CD14-positive monocyte (primary cell): Measurements from ENCODE around the gene MUC6. TPM values are rescaled to one million over a fixed set of nuclear protein-coding genes. Genes with fewer than 3 reads are reported as not detected.

Experiments
- DNase-seq, 3 donors: peaks; one replicate each; pipeline ENCODE4 v3.0.0-alpha.2; 2011 to 2022
- H2AFZ ChIP-seq: 2 replicates; pipeline ENCODE4 v1.6.0; 2012; ENCODE audit warnings: mild to moderate bottlenecking, low read depth, low read length, inconsistent platforms; ENCODE audit not compliant: insufficient read depth, poor library complexity, severe bottlenecking
- H3K27ac ChIP-seq, 2 donors: 1 replicate in 1 of 2; 2 replicates in 1 of 2; pipeline ENCODE4 v1.5.1; 2012 to 2013; ENCODE audit warnings: low read length in 2 of 2, control low read depth in 1 of 2, inconsistent platforms in 1 of 2, low read depth in 1 of 2, mild to moderate bottlenecking in 1 of 2
- H3K27me3 ChIP-seq, 2 donors: one replicate each; pipeline versions ENCODE4 v1.6.0 to v1.6.1; 2011 to 2013; ENCODE audit warnings: low read length in 2 of 2; ENCODE audit not compliant: control insufficient read depth in 2 of 2, insufficient read depth in 2 of 2
- H3K36me3 ChIP-seq, 2 donors: replicated peaks in 1 of 2; 1 replicate in 1 of 2; 2 replicates in 1 of 2; pipeline versions ENCODE4 v1.5.1 to v1.6.1; 2012 to 2013; ENCODE audit warnings: low read length in 2 of 2, control low read depth in 1 of 2, inconsistent platforms in 1 of 2, mild to moderate bottlenecking in 1 of 2; ENCODE audit not compliant: insufficient read depth in 2 of 2, control insufficient read depth in 1 of 2
- H3K4me1 ChIP-seq, 2 donors: 1 replicate in 1 of 2; 2 replicates in 1 of 2; pipeline versions ENCODE4 v1.5.1 to v1.6.1; 2012 to 2013; ENCODE audit warnings: low read length in 2 of 2, control low read depth in 1 of 2, inconsistent platforms in 1 of 2, mild to moderate bottlenecking in 1 of 2, moderate library complexity in 1 of 2; ENCODE audit not compliant: insufficient read depth in 2 of 2, control insufficient read depth in 1 of 2
- H3K4me2 ChIP-seq: replicated peaks from 2 replicates; pipeline ENCODE3; 2012; ENCODE audit warnings: low read length, moderate library complexity, mild to moderate bottlenecking; ENCODE audit not compliant: poor library complexity, severe bottlenecking; ENCODE audit errors: extremely low read depth
- H3K4me3 ChIP-seq, 3 experiments: fragments of 200-600 bp in 1 of 3; sonication (generic) in 1 of 3; replicated peaks in 1 of 3; 1 replicate in 2 of 3; 2 replicates in 1 of 3; pipeline ENCODE4 v1.5.1; 2011 to 2013; ENCODE audit warnings: low read length in 3 of 3, mild to moderate bottlenecking in 3 of 3, control low read depth in 2 of 3, low read depth in 2 of 3, inconsistent platforms in 1 of 3, moderate library complexity in 1 of 3
- H3K79me2 ChIP-seq: 2 replicates; pipeline ENCODE4 v1.6.0; 2012; ENCODE audit warnings: mild to moderate bottlenecking, control low read depth, inconsistent platforms, low read length, moderate library complexity; ENCODE audit not compliant: insufficient read depth
- H3K9ac ChIP-seq: 2 replicates; pipeline ENCODE4 v1.6.0; 2017; ENCODE audit warnings: low read length, mild to moderate bottlenecking; ENCODE audit not compliant: insufficient read depth, poor library complexity, severe bottlenecking
- H3K9me3 ChIP-seq, 2 donors: replicated peaks in 1 of 2; 1 replicate in 1 of 2; 2 replicates in 1 of 2; pipeline versions ENCODE4 v1.5.1 to v1.6.1; 2012 to 2013; ENCODE audit warnings: low read length in 2 of 2, control low read depth in 1 of 2; ENCODE audit not compliant: control insufficient read depth in 1 of 2, insufficient read depth in 1 of 2
- H4K20me1 ChIP-seq: 2 replicates; pipeline ENCODE4 v1.6.0; 2012; ENCODE audit warnings: mild to moderate bottlenecking, low read length, control low read depth, moderate library complexity; ENCODE audit not compliant: insufficient read depth
- H3K27ac Mint-ChIP-seq, 7 donors: one replicate each; pipeline ENCODE4 v1.8.0; 2020; ENCODE audit warnings: mild to moderate bottlenecking in 7 of 7, mixed read lengths in 7 of 7, moderate library complexity in 6 of 7, inconsistent platforms in 2 of 7
- H3K27me3 Mint-ChIP-seq, 3 donors: one replicate each; pipeline ENCODE4 v1.8.0; 2021 to 2022; ENCODE audit warnings: low read depth in 3 of 3, mild to moderate bottlenecking in 3 of 3, mixed read lengths in 3 of 3, moderate library complexity in 3 of 3, inconsistent platforms in 1 of 3
- H3K36me3 Mint-ChIP-seq, 2 donors: one replicate each; pipeline ENCODE4 v1.8.0; 2020; ENCODE audit warnings: mixed read lengths in 2 of 2, inconsistent platforms in 1 of 2, mild to moderate bottlenecking in 1 of 2
- H3K4me1 Mint-ChIP-seq: one replicate; pipeline ENCODE4 v1.8.0; 2020; ENCODE audit warnings: mild to moderate bottlenecking, mixed read lengths
- H3K4me3 Mint-ChIP-seq, 2 donors: one replicate each; pipeline ENCODE4 v1.8.0; 2020; ENCODE audit warnings: mild to moderate bottlenecking in 2 of 2, mixed read lengths in 2 of 2, moderate library complexity in 1 of 2
- H3K9me3 Mint-ChIP-seq, 7 donors: one replicate each; pipeline ENCODE4 v1.8.0; 2020 to 2022; ENCODE audit warnings: mixed read lengths in 7 of 7, mild to moderate bottlenecking in 6 of 7, moderate library complexity in 6 of 7, inconsistent platforms in 2 of 7
- WGBS: methylation state at CpG from one replicate; pipeline ENCODE4 v1.1.5; 2013; ENCODE audit warnings: missing lambda C conversion rate; ENCODE audit not compliant: insufficient coverage; 5-methylcytosine and 5-hydroxymethylcytosine counted together
- intact Hi-C, 2 donors: fragments of 100-400 bp; cut with micrococcal nuclease; formaldehyde crosslinking; loops; one replicate each; pipeline versions ENCODE4 v1.15.0 to v1.15.1; 2023
- polyA plus RNA-seq, 3 donors: library from polyadenylated mRNA; depleted of rRNA in 1 of 3; unstranded in 2 of 3; stranded (reverse) in 1 of 3; fragments of 300-500 nt in 2 of 3; fragments of >200 nt in 1 of 3; fragmentation: Illumina TruSeq in 2 of 3; gene quantifications; 1 replicate in 2 of 3; 2 replicates in 1 of 3; pipeline ENCODE4 v1.2.3, GENCODE V29; 2012 to 2021
- TF ChIP-seq, protein P1 (sequence below): fragments of 200-600 bp; IDR thresholded peaks from one replicate; pipeline ENCODE4 v1.8.0; 2022; ENCODE audit warnings: antibody characterized with exemption, mild to moderate bottlenecking

Gene MUC6
- polyA plus RNA-seq, 3 donors, result not detected

DNA sequence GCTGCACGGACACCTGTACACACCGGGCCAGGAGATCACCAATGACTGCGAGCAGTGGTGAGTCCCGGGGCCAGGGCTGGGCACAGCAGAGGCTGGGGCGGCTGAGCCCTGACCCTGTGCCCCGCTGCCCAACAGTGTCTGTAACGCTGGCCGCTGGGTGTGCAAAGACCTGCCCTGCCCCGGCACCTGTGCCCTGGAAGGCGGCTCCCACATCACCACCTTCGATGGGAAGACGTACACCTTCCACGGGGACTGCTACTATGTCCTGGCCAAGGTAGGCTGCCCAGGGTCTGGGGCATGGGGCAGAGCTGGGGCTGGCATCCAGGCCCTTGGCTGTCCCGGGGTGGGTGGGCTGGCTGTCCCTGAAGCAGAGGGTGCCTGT, 45.8 kb upstream of the MUC6 start:
- 93% methylated on average over 14 of the region's 14 CpGs for WGBS
- Mint-ChIP-seq H3K4me3 (no peak overlapping the region), H3K4me1 (no peaks in the 10 kb centered on the region), H3K36me3 (no peaks in the 10 kb centered on the region), H3K27ac (no peak overlapping the region), H3K27me3 (peaks cover 0 to 2% (median 1%) of the 10 kb centered on the region in 3 donors), H3K9me3 (peaks cover 0 to 2% (median 0%) of the 10 kb centered on the region in 7 donors)
- Histone ChIP-seq H3K4me2 (no peak overlapping the region), H2AFZ (no peak overlapping the region), H4K20me1 (no peaks in the 10 kb centered on the region), H3K4me1 (no peaks in the 10 kb centered on the region), H3K27ac (no peak overlapping the region), H3K4me3 (no peak overlapping the region), H3K9ac (no peak overlapping the region), H3K36me3 (no peaks in the 10 kb centered on the region), H3K9me3 (peaks cover 0 to 18% of the 10 kb centered on the region in 2 donors), H3K27me3 (no peaks in the 10 kb centered on the region), H3K79me2 (no peaks in the 10 kb centered on the region)
- TF ChIP-seq, protein P1, sequence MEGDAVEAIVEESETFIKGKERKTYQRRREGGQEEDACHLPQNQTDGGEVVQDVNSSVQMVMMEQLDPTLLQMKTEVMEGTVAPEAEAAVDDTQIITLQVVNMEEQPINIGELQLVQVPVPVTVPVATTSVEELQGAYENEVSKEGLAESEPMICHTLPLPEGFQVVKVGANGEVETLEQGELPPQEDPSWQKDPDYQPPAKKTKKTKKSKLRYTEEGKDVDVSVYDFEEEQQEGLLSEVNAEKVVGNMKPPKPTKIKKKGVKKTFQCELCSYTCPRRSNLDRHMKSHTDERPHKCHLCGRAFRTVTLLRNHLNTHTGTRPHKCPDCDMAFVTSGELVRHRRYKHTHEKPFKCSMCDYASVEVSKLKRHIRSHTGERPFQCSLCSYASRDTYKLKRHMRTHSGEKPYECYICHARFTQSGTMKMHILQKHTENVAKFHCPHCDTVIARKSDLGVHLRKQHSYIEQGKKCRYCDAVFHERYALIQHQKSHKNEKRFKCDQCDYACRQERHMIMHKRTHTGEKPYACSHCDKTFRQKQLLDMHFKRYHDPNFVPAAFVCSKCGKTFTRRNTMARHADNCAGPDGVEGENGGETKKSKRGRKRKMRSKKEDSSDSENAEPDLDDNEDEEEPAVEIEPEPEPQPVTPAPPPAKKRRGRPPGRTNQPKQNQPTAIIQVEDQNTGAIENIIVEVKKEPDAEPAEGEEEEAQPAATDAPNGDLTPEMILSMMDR, result no peak
- no peak for DNase-seq
- intact Hi-C loops, result no loop called here

DNA sequence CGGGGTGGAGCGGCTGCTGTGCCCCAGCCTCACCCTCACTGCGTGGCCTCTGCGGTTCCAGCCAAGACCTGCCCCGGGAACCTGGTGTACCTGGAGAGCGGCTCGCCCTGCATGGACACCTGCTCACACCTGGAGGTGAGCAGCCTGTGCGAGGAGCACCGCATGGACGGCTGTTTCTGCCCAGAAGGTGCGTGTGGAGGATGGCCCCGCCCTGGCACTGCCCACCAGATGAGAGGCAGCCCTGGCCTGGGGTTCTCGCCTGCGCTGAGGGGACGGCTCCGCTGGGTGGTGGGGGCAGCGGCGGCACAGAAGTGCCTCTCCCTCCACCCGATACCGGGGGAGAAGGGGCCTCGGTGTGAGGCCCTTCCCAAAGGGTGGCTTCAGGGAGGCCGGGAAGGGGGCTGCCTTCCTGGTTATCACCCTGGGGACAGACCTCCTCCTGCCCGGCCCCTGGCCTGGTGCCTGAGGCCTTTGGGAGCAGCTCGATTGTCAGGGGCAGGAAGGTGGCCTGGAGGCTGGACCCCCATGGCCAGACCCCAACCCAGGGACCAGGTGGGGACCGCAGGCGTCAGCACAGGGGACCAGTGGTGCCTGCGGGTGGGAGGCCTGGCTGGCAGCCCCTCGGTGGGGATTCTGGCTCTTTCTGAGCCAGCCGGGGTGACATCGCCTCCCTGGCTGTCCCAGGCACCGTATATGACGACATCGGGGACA, 45.2 kb upstream of the MUC6 start:
- TF ChIP-seq, protein P1, result no peak
- no peaks in the 10 kb centered on the region for H4K20me1 ChIP-seq
- no peak overlapping the region for H3K9ac ChIP-seq
- H2AFZ ChIP-seq, result no peak overlapping the region
- H3K4me1 ChIP-seq, result no peaks in the 10 kb centered on the region
- H3K27me3 Mint-ChIP-seq, result peaks cover 0 to 2% (median 1%) of the 10 kb centered on the region in 3 donors
- H3K36me3 Mint-ChIP-seq, result no peaks in the 10 kb centered on the region
- no peak overlapping the region for H3K27ac Mint-ChIP-seq
- no peaks in the 10 kb centered on the region for H3K36me3 ChIP-seq
- H3K4me3 ChIP-seq, result no peak overlapping the region
- intact Hi-C loops, result no loop called here
- H3K4me2 ChIP-seq, result no peak overlapping the region
- no peak overlapping the region for H3K27ac ChIP-seq
- no peak for DNase-seq
- H3K79me2 ChIP-seq, result no peaks in the 10 kb centered on the region
- H3K9me3 Mint-ChIP-seq, result peaks cover 0 to 2% (median 0%) of the 10 kb centered on the region in 7 donors
- H3K4me3 Mint-ChIP-seq, result no peak overlapping the region
- H3K27me3 ChIP-seq, result no peaks in the 10 kb centered on the region
- 88% methylated on average over 33 of the region's 33 CpGs for WGBS
- peaks cover 0 to 18% of the 10 kb centered on the region in 2 donors for H3K9me3 ChIP-seq
- H3K4me1 Mint-ChIP-seq, result no peaks in the 10 kb centered on the region
